Measurements from ENCODE around the gene SREBF1. TPM values are rescaled to one million over a fixed set of nuclear protein-coding genes. Genes with fewer than 3 reads are reported as not detected.

The SREBF1 gene
- total and polyA plus RNA-seq, 2 experiments from 2014 or later = 39.6 to 85.3 TPM

DNA sequence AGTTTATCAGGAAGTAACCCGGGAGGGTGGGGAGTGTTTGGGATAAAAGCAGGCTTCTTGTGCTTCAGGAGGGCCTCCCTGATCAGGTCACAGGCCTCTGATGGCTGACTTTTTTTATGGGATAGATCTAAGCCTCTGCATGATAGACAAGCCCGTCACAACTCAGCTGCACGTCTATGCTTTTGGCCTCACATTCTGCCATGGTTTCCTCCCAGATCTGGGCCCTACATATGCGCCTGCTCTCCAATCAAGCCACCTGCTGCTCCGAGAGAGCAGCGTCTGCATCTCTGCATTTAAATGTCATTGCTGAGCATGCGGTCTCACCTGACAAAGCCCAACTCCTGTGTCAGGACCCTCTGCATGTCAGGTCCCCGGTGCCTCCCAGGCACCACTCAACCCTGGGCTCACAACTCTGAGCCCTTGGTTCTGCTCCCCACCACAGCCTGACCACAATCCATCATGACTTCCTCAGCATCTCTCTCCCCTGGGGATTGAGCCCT is 45.3 kb upstream of the SREBF1 start (continued):
- TF ChIP-seq POLR2AphosphoS5 (IDR thresholded peaks at IDR 0.05; ENCODE audit: low read depth) = no peak
- no peak for TF ChIP-seq NANOG (IDR thresholded peaks at IDR 0.05; ENCODE audit: borderline replicate concordance)
- no peak for TF ChIP-seq ZNF114 (CRISPR knock-in tag; IDR thresholded peaks at IDR 0.05)
- no peak for TF ChIP-seq EZH2 (IDR thresholded peaks at IDR 0.05; ENCODE audit: low read depth, unreplicated experiment)
- TF ChIP-seq EZH2phosphoT487 (IDR thresholded peaks at IDR 0.05; ENCODE audit: unreplicated experiment) = no peak

GRCh38 chr17:17880577-17881196 is 43.9 kb upstream of the SREBF1 start:
- no peaks in the 10 kb centered on the region for H3K9me3 Mint-ChIP-seq
- no peak overlapping the region for H3K27ac Mint-ChIP-seq
- H3F3A ChIP-seq (replicated peaks; ENCODE audit: low read depth) = no peaks in the 10 kb centered on the region
- no peaks in the 10 kb centered on the region for H3K36me3 ChIP-seq (ENCODE audit: insufficient read depth)
- peaks cover 36% of the 10 kb centered on the region for H3K4me1 ChIP-seq (ENCODE audit: insufficient read depth)
- H4K20me1 ChIP-seq (replicated peaks; ENCODE audit: insufficient read depth) = no peaks in the 10 kb centered on the region
- H3K4me2 ChIP-seq = no peak overlapping the region
- peaks cover 53% of the 10 kb centered on the region for H3K4me1 Mint-ChIP-seq
- no peaks in the 10 kb centered on the region for H3K9me2 ChIP-seq (ENCODE audit: insufficient read depth)
- H3K27me3 ChIP-seq (ENCODE audit: insufficient read depth) = no peaks in the 10 kb centered on the region
- DNase-seq (ENCODE audit: low spot score) = no peak
- no peak overlapping the region for H3K4me3 ChIP-seq
- no peaks in the 10 kb centered on the region for H3K79me2 ChIP-seq (replicated peaks; ENCODE audit: insufficient read depth)
- ATAC-seq = no peak
- no peak overlapping the region for H2AFZ ChIP-seq
- no peak overlapping the region for H3K4me3 Mint-ChIP-seq
- H3K36me3 Mint-ChIP-seq (ENCODE audit: low read depth) = no peaks in the 10 kb centered on the region
- H3K27me3 Mint-ChIP-seq (ENCODE audit: insufficient read depth, low read depth, poor library complexity) = peaks cover 25% of the 10 kb centered on the region
- H3K27ac ChIP-seq (ENCODE audit: low read depth) = no peak overlapping the region
- TF ChIP-seq ETS1 (IDR thresholded peaks at IDR 0.05) = no peak
- TF ChIP-seq ZNF462 (CRISPR knock-in tag; IDR thresholded peaks at IDR 0.05) = no peak
- no peak for TF ChIP-seq CREB1 (CRISPR knock-in tag; IDR thresholded peaks at IDR 0.05; ENCODE audit: low read depth)
- no peak for TF ChIP-seq ZNF114 (CRISPR knock-in tag; IDR thresholded peaks at IDR 0.05)
- no peak for TF ChIP-seq ZNF331 (CRISPR knock-in tag; IDR thresholded peaks at IDR 0.05; ENCODE audit: low read depth)
- TF ChIP-seq EZH2 (IDR thresholded peaks at IDR 0.05; ENCODE audit: low read depth, unreplicated experiment) = no peak
- TF ChIP-seq NANOG (IDR thresholded peaks at IDR 0.05; ENCODE audit: borderline replicate concordance) = no peak
- TF ChIP-seq, protein P1, sequence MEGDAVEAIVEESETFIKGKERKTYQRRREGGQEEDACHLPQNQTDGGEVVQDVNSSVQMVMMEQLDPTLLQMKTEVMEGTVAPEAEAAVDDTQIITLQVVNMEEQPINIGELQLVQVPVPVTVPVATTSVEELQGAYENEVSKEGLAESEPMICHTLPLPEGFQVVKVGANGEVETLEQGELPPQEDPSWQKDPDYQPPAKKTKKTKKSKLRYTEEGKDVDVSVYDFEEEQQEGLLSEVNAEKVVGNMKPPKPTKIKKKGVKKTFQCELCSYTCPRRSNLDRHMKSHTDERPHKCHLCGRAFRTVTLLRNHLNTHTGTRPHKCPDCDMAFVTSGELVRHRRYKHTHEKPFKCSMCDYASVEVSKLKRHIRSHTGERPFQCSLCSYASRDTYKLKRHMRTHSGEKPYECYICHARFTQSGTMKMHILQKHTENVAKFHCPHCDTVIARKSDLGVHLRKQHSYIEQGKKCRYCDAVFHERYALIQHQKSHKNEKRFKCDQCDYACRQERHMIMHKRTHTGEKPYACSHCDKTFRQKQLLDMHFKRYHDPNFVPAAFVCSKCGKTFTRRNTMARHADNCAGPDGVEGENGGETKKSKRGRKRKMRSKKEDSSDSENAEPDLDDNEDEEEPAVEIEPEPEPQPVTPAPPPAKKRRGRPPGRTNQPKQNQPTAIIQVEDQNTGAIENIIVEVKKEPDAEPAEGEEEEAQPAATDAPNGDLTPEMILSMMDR (conservative IDR thresholded peaks at IDR 0.05; ENCODE audit: low read depth in 2 of 2) = no peak
- no peak for TF ChIP-seq POLR2AphosphoS5 (IDR thresholded peaks at IDR 0.05; ENCODE audit: low read depth)
- no peak for TF ChIP-seq STAT1 (IDR thresholded peaks at IDR 0.05; ENCODE audit: unreplicated experiment)
- no peak for TF ChIP-seq REST (IDR thresholded peaks at IDR 0.05; ENCODE audit: unreplicated experiment)
